HK-2 (cell line): ENCODE data around the gene BRS3.
"Not testable (repeated sequence)": the region's sequence is repeated elsewhere in the genome, so short reads cannot be mapped to it uniquely, and the experiment has no call there.

Experiments used
- DNase-seq: peaks from one replicate; pipeline ENCODE4 v3.0.0-alpha.2; 2018; ENCODE audit not compliant: unreplicated experiment

BRS3 gene

GRCh38 chrX:136487647-136488046 lies at the start of gene BRS3:
Gene BRS3 (plus strand): TSS chrX:136487947. CDS start chrX:136488115, 168 bp downstream.
- DNase-seq = no peak

- DNase-seq = no peak
These were observed 49.6 kb upstream of the BRS3 start for GRCh38 chrX:136438192-136438591.

GRCh38 chrX:136445674-136446073 lies 42.1 kb upstream of the BRS3 start:
- DNase-seq = not testable (repeated sequence)

GRCh38 chrX:136446208-136446607 lies 41.5 kb upstream of the BRS3 start:
- no peak for DNase-seq

GRCh38 chrX:136447308-136447707 lies 40.4 kb upstream of the BRS3 start:
- no peak for DNase-seq

GRCh38 chrX:136447968-136448367 lies 39.8 kb upstream of the BRS3 start:
- DNase-seq = no peak

- DNase-seq = no peak
These were observed 37.5 kb upstream of the BRS3 start for GRCh38 chrX:136450050-136450830.

GRCh38 chrX:136452614-136453013 lies 35.1 kb upstream of the BRS3 start:
- no peak for DNase-seq

GRCh38 chrX:136453114-136453513 lies 34.6 kb upstream of the BRS3 start:
- DNase-seq = no peak

- no peak for DNase-seq
These were observed 34.0 kb upstream of the BRS3 start for GRCh38 chrX:136453771-136454170.

- no peak for DNase-seq
These were observed 31.6 kb upstream of the BRS3 start for GRCh38 chrX:136456133-136456532.

GRCh38 chrX:136457303-136457917 lies 30.3 kb upstream of the BRS3 start:
- DNase-seq = no peak

GRCh38 chrX:136464589-136464988 lies 23.2 kb upstream of the BRS3 start:
- DNase-seq = no peak

GRCh38 chrX:136467303-136467702 lies 20.4 kb upstream of the BRS3 start:
- DNase-seq = no peak

GRCh38 chrX:136468391-136469103 lies 19.2 kb upstream of the BRS3 start:
- no peak for DNase-seq

GRCh38 chrX:136473663-136474062 lies 14.1 kb upstream of the BRS3 start:
- DNase-seq = no peak

- no peak for DNase-seq
These were observed 12.5 kb upstream of the BRS3 start for GRCh38 chrX:136475236-136475635.

- no peak for DNase-seq
These were observed 11.2 kb upstream of the BRS3 start for GRCh38 chrX:136476501-136476900.

GRCh38 chrX:136477026-136477425 lies 10.7 kb upstream of the BRS3 start:
- no peak for DNase-seq

GRCh38 chrX:136480383-136480782 lies 7.4 kb upstream of the BRS3 start:
- no peak for DNase-seq

GRCh38 chrX:136488706-136489105 lies 959 bp downstream of the BRS3 start:
- DNase-seq = no peak

GRCh38 chrX:136491832-136492231 lies 4.1 kb downstream of the BRS3 start:
- no peak for DNase-seq

GRCh38 chrX:136493011-136493410 lies 5.3 kb downstream of the BRS3 start:
- DNase-seq = no peak
